Activated gamma-delta T cell treated with anti-CD3 and anti-CD28 coated beads, Interleukin-2, amount 50 U/mL, for 16 hours (primary cell): ENCODE results near the gene UCHL5.
"Not testable (repeated sequence)": the region's sequence is repeated elsewhere in the genome, so short reads cannot be mapped to it uniquely, and the experiment has no call there.

ENCODE experiments used
- DNase-seq: peaks from one replicate; pipeline ENCODE4 v3.0.0-alpha.2; 2020; ENCODE audit warnings: low read depth

UCHL5 gene

DNA sequence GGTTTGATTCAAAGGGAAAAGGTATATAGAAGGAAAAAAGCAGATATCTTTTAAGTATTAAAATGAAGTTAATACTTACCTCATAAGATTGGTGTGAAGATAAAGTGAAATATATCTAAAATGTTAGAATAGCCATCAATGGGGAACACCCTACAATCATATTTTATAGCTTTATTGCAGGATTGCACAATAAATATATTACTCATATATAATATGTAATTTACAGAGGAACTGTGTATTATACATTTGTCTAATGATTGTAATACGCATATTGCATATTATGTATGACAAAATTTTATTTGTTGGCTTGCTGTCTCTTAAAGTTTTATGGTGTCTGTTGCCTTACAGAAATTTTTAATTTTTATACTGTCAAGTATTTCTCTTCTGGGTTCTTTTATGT, 47.8 kb downstream of the UCHL5 start:
- DNase-seq = no peak

DNA sequence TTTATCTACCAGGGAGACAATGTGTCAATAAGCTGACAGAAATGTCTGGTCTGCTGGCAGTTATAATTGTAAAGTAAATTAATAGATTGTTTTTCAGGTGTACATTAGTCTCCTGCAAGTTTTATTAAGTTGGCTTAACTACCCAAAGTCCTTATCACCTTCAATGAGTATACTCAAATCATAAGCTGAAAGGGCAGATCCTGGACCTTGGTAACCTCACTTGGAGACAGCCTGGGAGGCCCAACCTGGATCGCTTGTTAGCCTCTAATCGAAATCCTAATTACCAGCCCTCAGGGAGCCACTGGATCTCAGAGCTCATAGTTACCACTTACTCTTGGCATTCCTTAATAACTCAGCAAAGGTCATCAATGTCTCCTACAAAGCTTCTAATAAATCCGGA, 49.7 kb downstream of the UCHL5 start:
- DNase-seq = no peak

DNA sequence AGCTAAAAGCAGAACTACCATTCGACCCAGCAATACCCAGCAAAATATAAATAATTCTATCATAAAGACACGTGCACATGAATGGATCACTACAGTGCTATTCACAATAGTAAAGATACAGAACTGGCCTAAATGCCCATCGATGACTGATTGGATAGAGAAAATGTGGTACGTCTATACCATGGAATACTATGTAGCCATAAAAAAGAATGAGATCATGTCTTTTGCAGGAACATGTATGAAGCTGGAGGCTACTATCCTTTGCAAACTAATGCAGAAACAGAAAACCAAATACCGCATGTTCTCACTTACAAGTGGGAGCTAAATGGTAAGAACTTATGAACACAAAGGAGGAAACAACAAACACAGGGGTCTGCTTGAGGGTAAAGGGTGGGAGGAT, 53.4 kb downstream of the UCHL5 start:
- no peak for DNase-seq

DNA sequence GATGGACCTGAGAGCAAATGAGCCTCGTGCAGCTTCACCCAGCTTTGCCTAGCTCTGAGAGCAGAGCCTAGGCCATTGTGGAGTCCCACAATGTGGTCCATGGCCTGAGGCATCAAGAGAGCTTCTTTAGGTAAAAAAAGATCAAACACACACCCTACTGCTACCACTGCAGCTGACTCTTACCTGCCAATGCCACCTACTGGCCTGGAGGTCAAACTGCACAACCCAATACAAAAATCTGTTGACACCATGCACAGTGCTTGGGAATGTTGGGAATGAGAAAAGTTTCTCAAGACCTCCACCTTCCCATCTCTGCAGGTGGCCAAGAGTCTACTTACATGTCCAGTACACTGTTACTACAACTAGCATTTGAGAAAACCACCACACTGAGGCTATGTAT, 60.6 kb downstream of the UCHL5 start:
- no peak for DNase-seq

DNA sequence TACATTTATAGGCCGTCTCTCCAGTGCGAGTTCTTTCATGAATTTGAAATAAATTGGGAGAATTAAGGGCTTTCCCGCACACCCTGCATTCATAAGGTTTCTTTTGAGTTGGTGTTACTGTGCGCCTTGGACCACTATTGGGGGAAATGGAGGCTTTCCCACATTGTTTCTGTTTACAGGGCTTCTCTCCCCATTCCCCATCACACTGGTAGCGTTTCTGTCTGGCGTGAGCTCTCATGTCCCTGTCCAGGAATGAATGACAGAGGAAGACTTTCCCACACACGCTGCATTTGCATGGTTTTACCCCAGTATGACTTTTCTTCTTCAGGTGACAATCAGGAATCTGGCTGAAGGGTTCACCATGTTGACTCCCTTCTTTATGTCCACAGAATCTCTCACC, 65.0 kb downstream of the UCHL5 start:
- no peak for DNase-seq

DNA sequence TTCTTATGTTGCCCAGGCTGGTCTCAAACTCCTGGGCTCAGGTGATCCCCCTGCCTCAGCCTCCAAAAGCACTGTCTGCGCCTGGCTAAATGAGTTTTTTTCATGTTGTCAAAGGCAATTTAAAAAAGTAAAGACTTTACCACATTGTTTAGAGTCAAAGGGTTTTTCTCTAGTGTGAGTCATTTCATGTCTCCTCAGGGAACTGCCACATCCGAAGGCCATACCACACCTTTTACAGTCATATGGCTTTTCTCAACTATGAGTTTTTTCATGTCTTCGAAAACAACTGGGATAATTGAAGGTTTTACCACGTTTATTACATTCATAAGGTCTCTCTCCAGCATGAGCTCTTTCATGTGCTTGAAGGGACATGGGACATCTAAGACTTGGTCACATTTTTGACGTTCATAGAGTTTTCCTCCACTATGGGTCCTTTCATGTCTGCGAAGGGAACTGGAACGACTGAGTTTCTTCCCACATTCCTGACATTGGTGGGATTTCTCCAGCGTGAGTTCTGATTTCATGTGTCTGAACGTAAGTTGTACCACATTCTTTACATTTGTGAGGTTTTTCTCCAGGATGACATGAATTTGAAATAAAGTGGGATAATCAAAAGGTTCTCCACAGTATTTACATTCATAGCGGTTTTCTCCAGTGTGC, 65.6 kb downstream of the UCHL5 start:
- no peak for DNase-seq

DNA sequence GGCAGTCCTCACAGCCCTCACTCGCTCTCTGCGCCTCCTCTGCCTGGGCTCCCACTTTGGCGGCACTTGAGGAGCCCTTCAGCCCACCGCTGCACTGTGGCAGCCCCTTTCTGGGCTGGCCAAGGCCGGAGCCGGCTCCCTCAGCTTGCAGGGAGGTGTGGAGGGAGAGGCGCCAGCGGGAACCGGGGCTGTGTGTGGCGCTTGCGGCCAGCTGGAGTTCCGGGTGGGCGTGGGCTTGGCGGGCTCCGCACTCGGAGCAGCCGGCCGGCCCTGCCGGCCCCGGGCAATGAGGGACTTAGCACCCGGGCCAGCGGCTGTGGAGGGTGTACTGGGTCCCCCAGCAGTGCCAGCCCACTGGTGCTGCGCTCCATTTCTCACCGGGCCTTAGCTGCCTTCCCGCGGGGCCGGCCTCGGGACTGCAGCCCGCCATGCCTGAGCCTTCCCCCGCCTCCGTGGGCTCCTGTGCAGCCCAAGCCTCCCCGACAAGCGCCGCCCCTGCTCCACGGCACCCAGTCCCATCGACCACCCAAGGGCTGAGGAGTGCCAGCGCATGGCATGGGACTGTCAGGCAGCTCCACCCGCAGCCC, 72.3 kb downstream of the UCHL5 start:
- not testable (repeated sequence) for DNase-seq

DNA sequence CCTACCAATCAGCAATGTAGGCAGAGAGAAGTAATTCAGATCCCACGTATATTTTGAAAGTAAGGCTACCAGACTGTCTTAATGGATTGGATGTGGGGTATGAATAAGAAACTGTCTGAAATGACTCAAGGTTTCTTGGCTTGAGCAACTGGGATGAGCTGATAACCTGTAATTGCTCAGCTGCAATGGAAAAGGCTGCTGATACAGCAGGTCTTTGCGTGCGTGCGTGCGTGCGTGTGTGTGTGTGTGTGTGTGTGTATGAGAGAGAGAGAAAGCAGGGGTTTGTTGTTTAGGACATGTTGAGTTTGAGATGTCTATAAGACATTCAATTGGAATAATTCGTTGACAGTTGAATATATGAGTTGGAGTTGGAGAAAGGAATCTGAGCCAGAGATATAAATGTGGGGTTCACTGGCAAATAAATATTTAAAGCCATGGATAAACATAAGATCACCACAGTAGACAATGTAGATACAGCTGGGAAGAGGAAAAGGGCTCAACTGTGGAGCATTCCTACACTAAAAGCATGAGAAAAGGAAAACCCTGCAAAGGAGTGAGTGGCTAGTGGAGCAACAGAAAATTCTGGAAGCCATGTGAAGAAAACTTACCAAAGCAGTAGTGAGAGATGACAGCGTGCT, 72.9 kb downstream of the UCHL5 start:
- DNase-seq = no peak

DNA sequence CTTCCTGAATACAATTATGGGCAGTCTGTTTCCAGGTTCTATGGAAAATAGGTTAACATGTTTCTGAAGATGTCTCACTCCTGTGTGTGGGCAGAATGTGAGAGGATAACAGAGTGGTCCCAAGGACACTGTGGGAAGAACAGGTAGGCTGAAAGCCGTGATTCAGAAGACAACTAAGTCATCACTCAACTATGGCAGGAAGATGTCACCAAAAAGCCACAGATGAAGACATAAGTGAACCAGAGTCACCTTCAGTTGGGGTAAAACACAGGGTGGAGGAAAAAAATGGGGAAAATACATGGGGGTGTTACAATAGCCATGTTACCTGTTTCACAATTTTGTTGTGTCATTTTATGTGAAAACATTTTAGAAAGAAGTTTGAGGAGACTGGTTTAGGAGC, 75.1 kb downstream of the UCHL5 start:
- DNase-seq = no peak

DNA sequence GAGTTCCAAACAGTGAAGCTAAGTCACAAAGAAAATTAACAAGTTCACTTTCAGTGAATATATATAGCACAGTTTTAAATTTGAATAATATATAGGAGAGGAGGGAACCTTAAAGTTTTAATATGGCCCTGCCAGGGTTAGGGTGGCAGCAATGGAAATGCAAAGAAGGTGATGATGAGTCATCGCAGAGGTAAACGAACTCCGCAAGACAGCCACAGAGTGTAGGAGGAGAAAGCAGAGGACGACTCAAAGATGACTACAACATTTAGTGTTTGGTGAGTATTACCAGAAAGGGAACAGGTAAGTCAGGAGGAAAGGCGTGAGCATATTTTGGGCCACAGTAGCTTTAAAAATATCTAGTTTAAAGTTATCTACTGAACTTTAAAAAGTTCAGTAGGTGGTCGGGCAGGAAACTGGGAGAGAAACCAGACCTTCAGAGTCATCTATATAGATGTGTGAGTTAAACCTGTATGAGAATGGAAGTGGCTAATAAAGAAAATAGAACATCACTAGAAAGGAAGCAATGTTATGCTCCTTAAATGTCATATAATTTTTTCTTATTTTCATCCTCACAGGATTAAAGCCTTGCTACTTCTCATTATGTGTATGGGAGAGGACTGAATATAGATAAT, 75.7 kb downstream of the UCHL5 start:
- DNase-seq = no peak

DNA sequence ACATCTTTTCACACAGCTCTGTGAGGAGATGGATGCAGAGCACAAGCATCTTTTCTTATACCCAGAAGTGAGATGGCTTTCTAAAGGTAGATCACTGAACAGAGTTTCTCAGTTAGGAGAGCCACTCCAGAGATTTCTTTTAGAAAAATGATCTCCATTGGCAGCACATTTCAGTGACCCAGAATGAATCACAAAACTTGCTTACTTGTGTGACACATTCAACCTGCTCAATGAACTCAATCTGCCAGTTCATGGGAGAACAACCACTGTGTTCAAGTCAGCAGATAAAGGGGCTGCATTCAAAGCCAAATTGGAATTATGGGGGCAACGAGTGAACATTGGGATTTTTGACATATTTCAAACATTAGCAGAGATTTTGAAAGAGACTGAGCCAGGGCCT, 78.3 kb downstream of the UCHL5 start:
- no peak for DNase-seq

DNA sequence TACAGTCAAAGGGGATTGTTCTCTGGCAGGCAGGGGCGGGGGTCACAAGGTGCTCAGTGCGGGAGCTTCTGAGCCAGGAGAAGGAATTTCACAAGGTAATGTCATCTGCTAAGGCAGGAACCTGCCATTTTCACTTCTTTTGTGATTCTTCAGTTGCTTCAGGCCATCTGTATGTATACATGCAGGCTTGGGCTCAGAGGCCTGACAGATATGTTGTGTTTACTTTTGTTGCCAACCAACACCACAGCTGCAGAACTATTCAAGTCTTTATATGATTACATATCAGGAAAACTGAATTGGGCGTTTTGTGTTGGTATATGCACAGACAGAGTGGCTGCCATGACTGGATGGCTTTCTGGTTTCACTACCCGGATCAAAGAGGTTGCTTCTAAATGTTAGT, 78.8 kb downstream of the UCHL5 start:
- DNase-seq = not testable (repeated sequence)

DNA sequence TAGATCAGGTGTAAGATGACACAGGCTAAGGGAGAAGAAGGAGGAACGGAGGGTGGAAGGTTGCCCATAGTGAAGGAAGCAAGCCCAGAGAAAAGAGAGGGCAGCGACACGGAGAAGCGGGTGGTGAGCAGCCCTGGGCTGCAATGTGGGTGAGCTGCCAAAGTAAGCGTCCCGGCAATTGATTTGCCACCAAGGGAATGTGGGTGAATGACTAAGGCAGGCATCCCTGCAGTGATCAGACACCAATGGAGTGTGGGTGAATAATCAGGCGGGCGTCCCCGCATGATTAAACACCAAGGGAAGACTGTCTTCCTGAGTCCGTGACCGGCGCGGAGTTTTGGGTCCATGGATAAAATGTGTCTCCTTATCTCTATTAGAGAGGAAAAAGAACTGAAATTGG, 79.6 kb downstream of the UCHL5 start:
- DNase-seq = no peak

DNA sequence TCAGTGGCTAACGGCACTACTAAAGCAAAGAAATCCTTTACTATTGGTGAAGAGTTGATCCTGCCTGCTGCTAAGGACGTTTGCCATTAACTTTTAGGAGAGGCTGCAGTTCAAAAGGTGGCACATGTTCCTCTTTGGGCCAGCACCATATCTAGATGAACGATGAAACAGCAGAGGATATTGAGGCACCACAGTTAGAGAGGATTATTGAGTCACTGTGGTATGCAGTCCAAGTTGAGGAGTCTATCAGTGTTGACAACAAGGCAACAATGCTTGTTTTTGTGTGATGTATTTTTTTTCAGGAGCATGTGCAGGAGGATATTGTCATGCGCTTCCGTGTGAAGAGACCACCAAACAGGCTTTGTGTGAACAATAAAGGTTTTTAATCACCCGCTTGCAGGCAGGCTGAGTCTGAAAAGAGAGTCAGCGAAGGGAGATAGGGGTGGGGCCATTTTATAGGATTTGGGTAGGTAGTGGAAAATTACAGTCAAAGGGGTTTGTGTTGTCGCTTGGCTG, 80.9 kb downstream of the UCHL5 start:
- no peak for DNase-seq

DNA sequence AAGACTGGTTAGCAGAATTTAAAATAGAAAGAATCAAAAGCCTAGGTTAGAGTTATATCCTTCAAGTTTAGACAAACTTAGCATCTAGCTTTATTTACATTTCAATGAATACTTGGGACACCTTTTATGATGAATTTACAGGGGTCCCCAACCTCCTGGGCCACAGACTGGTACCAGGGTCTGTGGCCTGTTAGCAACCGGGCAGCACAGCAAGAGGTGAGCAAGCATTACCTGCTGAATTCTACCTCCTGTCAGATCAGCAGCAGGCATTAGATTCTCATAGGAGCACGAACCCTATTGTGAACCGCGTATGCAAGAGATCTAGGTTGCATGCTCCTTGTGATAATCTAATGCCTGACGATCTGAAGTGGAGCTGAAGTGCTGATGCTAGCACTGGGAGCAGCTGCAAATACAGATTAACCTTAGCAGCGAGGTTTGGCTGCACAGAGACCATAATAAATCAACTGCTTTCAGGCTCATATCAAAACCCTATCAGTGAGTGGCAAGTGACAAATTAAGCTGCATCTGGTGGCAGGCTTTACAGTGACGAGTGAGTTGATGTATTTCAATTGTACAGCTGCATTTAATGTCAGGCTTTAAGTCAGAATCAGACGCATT, 82.0 kb downstream of the UCHL5 start:
- DNase-seq = no peak

DNA sequence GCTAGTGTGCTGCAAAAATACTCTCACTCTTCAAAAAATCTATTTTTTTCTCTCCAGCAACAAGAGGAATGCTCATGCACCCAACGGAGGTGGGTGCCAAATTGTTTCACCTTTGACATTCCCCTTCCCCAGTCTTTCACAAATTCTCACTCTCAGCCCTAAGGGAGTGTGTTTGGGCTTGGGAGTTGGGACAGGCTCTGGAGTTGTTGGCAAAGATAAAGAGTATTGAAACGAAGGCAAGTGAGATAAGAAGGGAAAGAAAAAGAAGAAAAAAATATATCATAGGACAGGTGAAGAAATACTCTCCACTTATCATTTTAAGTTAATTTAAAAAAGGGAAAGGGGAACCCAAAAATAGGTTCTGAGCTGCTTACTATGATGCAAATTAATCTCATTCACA, 82.6 kb downstream of the UCHL5 start:
- DNase-seq = no peak

DNA sequence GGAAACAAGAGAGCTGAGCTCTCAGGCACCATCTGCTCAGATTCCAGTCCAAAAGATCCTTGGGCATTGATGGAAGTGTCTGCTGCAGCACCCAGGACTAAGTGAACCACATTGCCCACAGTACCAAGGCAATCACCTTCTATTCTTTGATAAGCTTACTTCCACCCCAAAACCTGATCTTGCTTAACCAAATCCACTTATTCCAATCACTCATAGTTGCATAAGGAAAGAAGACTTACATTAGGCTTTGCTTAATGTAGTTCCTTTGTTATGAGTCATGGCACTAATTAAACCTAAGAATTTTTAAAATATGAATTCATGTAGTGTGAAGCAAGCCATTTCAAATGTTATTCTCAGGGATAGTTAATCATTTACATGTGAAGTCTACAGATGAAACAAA, 84.5 kb downstream of the UCHL5 start:
- DNase-seq = no peak

DNA sequence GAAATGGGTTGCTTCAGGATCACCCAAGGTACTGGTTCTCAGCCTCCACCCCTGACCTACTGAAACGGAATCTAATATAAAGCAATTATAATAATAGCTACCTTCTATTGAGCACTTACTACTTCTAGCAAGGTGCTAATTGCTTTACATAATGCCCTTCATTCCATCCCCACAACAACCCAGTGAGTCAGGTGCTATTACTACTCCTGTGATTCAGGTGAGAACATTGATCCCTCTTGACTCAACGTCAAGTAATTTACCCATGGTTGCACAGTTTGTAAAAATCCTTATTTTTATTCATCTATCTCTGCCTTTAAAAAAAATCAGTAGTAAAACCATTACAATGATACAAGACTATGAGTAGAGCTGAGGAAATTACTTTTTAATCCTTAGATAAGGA, 85.2 kb downstream of the UCHL5 start:
- no peak for DNase-seq

DNA sequence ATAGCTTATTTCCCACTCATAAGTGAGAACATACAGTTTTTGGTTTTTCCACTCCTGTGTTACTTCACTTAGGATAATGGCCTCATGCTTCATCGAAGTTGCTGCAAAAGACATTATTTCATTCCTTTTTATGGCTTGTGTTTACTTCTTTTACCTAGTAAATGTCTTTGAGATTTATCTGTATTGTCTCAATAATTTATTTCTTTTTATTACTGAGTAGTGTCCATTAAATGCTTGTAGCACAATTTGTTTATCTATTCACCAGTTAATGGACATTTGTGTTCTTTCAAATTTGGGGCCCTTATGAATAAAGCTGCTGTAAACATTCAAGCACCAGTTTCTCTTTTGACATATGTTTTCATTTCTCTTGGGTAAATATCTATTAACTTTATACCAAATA, 86.0 kb downstream of the UCHL5 start:
- no peak for DNase-seq

DNA sequence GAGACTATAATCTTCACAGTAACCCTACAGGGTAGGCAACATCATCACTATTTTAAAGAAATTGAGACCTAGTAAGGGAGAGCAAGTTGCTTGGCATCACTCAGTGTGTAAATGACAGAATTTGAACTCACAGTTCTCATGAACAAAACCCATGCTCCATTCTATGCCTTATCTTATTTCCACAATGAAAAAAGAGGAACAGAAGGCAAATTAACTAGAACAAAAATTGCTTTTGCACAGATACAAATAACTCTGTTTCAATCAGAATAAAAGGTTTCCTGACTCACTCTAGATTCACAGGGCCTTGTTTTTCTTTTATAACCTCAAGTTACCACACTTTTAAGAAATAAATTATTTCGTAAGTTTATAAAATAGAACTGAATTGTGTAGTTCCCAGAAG, 90.1 kb downstream of the UCHL5 start:
- DNase-seq = no peak

DNA sequence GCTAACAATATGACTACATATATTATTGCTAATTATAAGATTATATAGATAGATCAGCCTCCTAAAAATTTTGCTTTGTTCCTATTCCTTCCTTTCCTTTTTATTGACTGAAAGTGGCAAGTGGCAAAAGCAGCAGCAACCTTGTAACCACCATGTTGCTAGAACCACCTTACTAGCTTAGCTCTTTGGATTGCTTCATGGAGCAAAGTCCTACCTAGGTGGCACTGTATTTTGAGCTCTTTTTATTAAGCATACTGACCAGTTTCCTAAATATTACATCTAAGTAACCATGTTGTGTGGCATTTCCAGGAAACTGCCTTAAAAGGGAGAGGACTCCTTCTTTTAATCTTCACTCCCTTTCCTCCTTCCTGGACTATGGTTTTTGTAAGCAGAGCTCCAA, 90.8 kb downstream of the UCHL5 start:
- DNase-seq = no peak

DNA sequence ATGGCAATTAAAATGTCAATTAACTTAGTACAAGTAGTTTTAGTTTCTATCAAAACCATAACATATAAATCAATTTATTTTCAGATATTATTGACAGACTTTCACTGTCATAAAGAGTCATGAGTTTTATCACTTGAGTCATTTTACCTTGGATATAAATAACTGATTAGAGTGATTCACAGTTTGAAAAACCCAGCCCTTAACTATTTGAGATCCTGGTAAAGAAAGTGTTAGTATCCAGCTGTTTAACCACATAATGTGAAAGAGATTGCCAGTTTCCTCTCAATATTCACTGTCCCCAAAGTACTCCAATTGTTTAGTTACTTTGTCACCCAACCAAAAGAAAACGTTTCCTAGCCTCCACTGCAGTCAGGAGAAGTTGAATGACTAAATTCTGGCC, 91.3 kb downstream of the UCHL5 start:
- DNase-seq = no peak
